GM12865 (cell line): ENCODE measurements around the gene CCDC183.
"Not testable (repeated sequence)": the region's sequence is repeated elsewhere in the genome, so short reads cannot be mapped to it uniquely, and the experiment has no call there.

Source experiments
- DNase-seq: peaks from one replicate; pipeline ENCODE4 v3.0.0; 2010; ENCODE audit warnings: low read depth
- H3K4me3 ChIP-seq: 2 replicates; pipeline ENCODE4 v1.5.1; 2011; ENCODE audit warnings: mild to moderate bottlenecking, low read depth, low read length, control low read depth
- TF ChIP-seq, protein P1 (sequence below): IDR thresholded peaks from 2 replicates; pipeline ENCODE4 v1.5.1; 2011; ENCODE audit warnings: low read length, control low read depth, low read depth, inconsistent platforms; ENCODE audit not compliant: insufficient read depth; ENCODE audit errors: missing control alignments

CCDC183 gene

DNA sequence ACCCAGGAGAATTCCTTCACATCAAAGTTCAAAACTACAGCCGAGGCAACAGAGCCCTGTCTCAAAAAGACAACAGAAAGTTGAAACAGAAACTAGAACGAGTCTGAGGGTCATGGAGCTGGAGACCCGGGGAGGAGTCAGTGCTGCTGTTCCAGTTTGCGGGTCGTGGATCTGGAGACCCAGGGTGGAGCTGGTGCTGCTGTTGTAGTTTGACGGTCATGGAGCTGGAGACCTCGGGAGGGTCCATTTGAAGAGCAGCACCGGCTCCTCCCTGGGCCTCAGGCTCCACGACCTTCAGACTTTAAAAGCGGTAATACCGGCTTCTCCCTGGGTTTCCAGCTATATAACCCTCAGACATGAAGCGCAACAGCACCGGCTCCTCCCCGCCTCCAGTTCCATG is 18.8 kb upstream of the CCDC183 start:
- DNase-seq = no peak
- no peak overlapping the region for H3K4me3 ChIP-seq
- TF ChIP-seq, protein P1, sequence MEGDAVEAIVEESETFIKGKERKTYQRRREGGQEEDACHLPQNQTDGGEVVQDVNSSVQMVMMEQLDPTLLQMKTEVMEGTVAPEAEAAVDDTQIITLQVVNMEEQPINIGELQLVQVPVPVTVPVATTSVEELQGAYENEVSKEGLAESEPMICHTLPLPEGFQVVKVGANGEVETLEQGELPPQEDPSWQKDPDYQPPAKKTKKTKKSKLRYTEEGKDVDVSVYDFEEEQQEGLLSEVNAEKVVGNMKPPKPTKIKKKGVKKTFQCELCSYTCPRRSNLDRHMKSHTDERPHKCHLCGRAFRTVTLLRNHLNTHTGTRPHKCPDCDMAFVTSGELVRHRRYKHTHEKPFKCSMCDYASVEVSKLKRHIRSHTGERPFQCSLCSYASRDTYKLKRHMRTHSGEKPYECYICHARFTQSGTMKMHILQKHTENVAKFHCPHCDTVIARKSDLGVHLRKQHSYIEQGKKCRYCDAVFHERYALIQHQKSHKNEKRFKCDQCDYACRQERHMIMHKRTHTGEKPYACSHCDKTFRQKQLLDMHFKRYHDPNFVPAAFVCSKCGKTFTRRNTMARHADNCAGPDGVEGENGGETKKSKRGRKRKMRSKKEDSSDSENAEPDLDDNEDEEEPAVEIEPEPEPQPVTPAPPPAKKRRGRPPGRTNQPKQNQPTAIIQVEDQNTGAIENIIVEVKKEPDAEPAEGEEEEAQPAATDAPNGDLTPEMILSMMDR = no peak

DNA sequence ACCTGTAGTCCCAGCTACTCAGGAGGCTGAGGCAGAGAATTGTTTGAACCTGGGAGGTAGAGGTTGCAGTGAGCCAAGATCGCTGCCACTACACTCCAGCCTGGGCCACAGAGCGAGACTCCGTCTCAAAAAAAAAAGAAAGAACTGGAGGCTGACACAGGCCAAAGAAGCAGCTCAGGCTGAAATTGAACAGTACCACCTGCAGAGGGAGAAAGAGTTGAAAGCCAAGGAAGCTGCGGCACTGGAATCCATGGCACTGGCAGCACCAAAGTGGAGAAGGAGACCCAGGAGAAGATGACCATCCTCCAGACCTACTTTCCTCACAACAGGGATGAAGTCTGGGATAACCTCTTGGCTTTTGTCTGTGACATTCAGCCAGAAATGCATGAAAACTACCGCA is 16.3 kb upstream of the CCDC183 start:
- no peak overlapping the region for H3K4me3 ChIP-seq
- TF ChIP-seq, protein P1 = no peak
- no peak for DNase-seq

DNA sequence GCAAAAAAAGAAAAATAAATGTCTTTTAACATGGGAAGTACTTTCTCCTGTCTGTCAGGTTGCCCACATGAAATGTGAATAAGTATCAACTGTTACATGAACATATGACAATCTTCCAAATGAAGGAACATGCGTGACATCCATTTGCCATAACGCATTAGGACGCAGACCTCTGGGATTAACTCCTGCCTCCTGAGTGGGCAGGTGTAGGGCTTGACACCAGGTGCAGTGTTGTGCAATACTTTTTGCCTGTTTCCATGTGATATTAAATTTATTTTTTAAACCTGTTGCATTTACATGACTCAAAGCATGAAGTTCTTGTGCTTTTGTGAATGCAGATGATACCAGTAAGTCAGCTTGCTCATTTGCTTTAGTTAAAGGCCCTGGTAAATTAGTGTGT is 13.7 kb upstream of the CCDC183 start:
- TF ChIP-seq, protein P1 = no peak
- no peak overlapping the region for H3K4me3 ChIP-seq
- DNase-seq = no peak

DNA sequence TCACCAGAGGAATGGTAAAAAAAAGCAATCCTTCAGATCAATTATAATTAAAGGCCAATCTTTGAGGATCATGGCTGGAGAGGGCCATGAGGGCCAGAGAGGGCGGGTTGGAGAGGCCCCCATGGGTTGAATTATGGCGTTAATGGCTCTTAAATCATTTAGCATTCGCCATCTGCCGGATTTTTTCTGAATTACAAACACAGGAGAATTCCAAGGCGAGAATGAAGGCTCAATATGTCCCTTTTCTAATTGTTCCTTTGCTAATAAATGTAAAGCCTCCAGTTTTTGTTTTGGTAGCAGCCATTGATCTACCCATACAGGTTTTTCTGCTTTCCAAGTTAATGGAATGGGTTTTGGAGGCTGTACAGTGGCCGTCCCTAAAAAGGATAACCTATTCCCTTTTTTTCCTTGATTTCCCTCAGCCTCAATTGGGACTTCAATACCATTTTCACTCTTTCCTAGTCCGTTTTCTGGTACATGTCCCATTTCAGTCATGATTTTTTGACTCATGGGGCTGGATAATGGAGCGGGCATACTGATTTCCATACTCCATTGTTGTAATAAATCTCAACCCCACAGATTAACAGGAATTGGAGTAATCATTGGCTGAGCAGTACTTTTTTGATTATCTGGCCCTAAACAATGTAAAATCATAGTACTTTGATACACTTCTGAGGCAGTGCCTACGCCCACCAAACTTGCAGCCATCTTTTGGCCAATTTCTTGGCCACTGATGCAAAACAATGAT is 11.7 kb upstream of the CCDC183 start:
- TF ChIP-seq, protein P1 = peak; percentile 28
- no peak overlapping the region for H3K4me3 ChIP-seq
- DNase-seq = peak; percentile 54

DNA sequence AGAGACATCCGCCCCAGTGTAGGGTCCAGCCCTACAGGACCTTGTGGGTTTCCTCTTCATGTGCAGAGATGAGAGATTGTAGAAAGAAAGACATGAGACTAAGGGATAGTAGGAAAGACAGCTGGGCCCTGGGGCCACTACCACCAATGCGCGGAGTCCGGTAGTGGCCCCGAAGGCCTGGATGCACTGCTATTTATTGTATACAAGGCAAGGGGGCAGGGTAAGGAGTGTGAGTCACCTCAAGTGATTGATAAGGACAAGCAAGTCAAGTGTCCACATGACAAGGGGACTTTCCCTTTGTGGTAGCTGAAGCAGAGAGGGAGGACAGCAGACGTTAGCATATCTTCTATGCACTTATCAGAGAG is 11.2 kb upstream of the CCDC183 start:
- H3K4me3 ChIP-seq = no peak overlapping the region
- peak; percentile 55 for DNase-seq
- TF ChIP-seq, protein P1 = no peak

DNA sequence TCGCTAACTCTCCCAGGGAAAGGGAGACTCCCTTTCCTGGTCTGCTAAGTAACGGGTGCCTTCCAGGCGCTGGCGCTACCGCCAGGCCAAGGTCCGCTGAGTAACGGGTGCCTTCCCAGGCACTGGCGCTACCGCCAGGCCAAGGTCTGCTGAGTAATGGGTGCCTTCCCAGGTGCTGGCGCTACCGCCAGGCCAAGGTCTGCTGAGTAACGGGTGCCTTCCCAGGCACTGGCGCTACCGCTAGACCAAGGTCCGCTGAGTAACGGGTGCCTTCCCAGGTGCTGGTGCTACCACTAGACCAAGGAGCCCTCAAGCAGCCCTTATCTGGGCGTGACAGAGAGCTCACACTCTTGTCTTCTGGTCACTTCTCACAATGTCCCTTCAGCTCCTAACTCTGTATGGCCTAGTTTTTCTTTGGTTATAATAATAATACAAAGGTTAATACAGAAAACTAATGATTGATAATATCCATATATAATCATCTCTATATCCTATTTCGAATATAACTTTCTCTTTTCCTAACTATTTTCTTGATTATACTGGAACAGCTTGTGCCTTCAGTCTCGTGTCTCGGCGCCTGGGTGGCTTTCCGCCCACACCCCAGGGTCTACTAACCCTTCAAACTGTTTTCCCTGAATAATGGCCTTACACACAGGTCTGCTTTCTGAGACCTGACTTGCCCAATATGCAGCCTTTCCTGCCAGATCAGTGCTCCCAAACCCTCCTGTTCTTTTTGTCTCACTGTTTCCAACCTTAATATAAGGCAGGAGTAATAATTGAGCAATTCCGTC is 10.4 kb upstream of the CCDC183 start:
- H3K4me3 ChIP-seq, DNase-seq: not testable (repeated sequence)

DNA sequence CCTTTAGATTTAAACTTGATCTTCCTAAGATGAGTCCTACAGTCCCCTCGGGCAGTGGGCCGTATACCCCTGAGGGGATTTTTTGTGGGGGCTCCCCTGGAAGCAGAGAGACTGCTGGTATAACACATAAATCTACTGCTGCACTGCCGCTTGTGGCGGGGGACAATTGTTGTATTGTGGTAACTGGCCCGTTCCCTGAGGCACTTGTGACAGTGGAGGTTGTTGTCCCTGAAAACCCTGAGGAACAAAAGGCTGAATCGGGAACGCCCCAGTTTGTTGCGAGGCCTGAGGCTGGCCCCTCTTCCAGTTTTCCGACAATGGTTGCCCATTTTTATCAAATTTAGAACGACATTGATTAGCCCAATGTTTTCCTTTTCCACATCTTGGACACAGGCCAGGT is 9.7 kb upstream of the CCDC183 start:
- no peak overlapping the region for H3K4me3 ChIP-seq
- TF ChIP-seq, protein P1 = no peak
- no peak for DNase-seq

DNA sequence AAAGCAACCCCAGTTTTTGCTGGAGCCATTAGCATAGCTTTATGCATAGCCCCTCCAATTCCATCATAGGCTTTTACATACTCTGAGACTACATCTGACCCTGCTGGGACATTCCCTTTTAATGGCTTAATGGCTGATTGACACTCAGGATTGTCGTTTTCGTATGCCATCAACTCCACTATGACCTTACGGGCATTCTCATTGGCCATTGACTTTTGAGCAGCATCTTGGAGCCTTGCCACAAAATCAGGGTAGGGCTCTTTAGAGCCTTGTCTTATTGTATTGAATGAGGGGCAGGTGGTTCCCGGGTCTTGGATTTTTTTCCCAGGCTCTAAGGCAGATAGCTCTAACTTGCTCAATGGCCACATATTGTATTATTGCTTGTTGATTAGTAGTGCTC is 9.2 kb upstream of the CCDC183 start:
- H3K4me3 ChIP-seq, DNase-seq: not testable (repeated sequence)
